Esophagus squamous epithelium (tissue), 5 donors: ENCODE measurements around the gene DEFB114. TPM values are rescaled to one million over a fixed set of nuclear protein-coding genes. Genes with fewer than 3 reads are reported as not detected.

ENCODE experiments used
- DNase-seq: peaks from one replicate; lab custom pipeline; 2025; lab: John Stamatoyannopoulos, UW
- H3K27ac ChIP-seq, 4 donors: fragments of 200-600 bp; sonication (generic); one replicate each; pipeline ENCODE4 v1.5.1; 2016 to 2019; ENCODE audit warnings: mild to moderate bottlenecking in 1 of 4
- H3K27me3 ChIP-seq, 4 donors: fragments of 200-600 bp; sonication (generic); 1 replicate in 3 of 4; 2 replicates in 1 of 4; pipeline versions ENCODE4 v1.5.1 to v1.6.0; 2017 to 2021; ENCODE audit warnings: antibody characterized with exemption in 1 of 4
- H3K36me3 ChIP-seq, 3 donors: fragments of 200-600 bp; sonication (generic); one replicate each; pipeline ENCODE4 v1.5.1; 2016 to 2019
- H3K4me1 ChIP-seq, 3 donors: fragments of 200-600 bp; sonication (generic); one replicate each; pipeline ENCODE4 v1.5.1; 2017 to 2019
- H3K4me3 ChIP-seq, 4 donors: fragments of 200-600 bp; sonication (generic); 1 replicate in 3 of 4; 2 replicates in 1 of 4; pipeline ENCODE4 v1.5.1; 2016 to 2019; ENCODE audit warnings: mild to moderate bottlenecking in 2 of 4, moderate library complexity in 1 of 4
- H3K9me3 ChIP-seq, 3 donors: fragments of 200-600 bp; sonication (generic); one replicate each; pipeline ENCODE4 v1.5.1; 2016 to 2019
- POLR2A ChIP-seq, 4 donors: fragments of 450-650 bp; IDR thresholded peaks; one replicate each; pipeline ENCODE4 v1.6.1; 2017; ENCODE audit warnings: antibody characterized with exemption in 4 of 4, mild to moderate bottlenecking in 4 of 4, moderate library complexity in 3 of 4
- WGBS, 2 donors: methylation state at CpG; one replicate each; pipeline ENCODE4 v1.1.5; 2018; 5-methylcytosine and 5-hydroxymethylcytosine counted together
- intact Hi-C: fragments of 100-400 bp; cut with DNase I; formaldehyde crosslinking; loops from one replicate; pipeline ENCODE4 v1.15.0; 2022
- total RNA-seq, 4 donors: library from RNA; depleted of rRNA; stranded (reverse); fragments of >200 nt; gene quantifications; one replicate each; pipeline ENCODE4 v1.1.0, GENCODE V29; 2016
- TF ChIP-seq, protein P1 (sequence below), 6 experiments: fragments of 450-650 bp in 4 of 6; fragments of 200-600 bp in 2 of 6; sonication (generic) in 2 of 6; IDR thresholded peaks; one replicate each; pipeline ENCODE4 v1.5.1; 2016 to 2019; ENCODE audit warnings: antibody characterized with exemption in 6 of 6, mild to moderate bottlenecking in 4 of 6, moderate library complexity in 4 of 6
- donor health status: DM: yes; HTN: yes; CAD: no.

Gene DEFB114
- total RNA-seq, 4 donors from 2014 or later = not detected

DNA sequence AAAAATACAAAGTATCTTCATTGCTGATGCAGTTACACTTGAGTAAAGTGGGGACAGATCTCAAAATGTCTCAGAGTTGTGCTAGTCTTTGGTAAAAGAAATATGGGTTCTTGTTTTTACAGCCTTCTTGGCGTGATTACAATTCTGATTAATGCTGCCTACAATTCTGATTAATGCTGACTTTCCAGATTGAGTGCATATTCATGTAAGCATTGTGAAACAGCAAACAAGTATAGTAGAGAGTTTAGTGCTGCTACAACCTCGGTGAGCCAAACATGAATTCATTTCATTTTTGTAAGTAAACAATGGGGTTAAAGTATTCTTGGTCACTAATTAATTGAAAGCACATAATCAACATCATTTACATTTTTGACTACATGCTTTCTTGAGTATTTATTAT lies 5.6 kb upstream of the DEFB114 start, which contains the start of gene DEFB113:
DEFB113 (minus strand) TSS at position 21 of the 400 bp plus-strand sequence; CDS start at position 21, 0 bp downstream.
- intact Hi-C loops = no loop called here
- Histone ChIP-seq H3K9me3 (no peaks in the 10 kb centered on the region), H3K36me3 (no peaks in the 10 kb centered on the region), H3K4me1 (no peaks in the 10 kb centered on the region), H3K27me3 (no peaks in the 10 kb centered on the region), H3K4me3 (no peak within 1 kb of the TSS), H3K27ac (no peak within 1 kb of the TSS)
- 29 to 41% methylated on average over 2 of the region's 2 CpGs for WGBS, 2 donors
- TF ChIP-seq, protein P1, sequence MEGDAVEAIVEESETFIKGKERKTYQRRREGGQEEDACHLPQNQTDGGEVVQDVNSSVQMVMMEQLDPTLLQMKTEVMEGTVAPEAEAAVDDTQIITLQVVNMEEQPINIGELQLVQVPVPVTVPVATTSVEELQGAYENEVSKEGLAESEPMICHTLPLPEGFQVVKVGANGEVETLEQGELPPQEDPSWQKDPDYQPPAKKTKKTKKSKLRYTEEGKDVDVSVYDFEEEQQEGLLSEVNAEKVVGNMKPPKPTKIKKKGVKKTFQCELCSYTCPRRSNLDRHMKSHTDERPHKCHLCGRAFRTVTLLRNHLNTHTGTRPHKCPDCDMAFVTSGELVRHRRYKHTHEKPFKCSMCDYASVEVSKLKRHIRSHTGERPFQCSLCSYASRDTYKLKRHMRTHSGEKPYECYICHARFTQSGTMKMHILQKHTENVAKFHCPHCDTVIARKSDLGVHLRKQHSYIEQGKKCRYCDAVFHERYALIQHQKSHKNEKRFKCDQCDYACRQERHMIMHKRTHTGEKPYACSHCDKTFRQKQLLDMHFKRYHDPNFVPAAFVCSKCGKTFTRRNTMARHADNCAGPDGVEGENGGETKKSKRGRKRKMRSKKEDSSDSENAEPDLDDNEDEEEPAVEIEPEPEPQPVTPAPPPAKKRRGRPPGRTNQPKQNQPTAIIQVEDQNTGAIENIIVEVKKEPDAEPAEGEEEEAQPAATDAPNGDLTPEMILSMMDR (IDR thresholded peaks at IDR 0.05) = no peak
- TF ChIP-seq POLR2A (IDR thresholded peaks at IDR 0.05) = no peak
- no peak for DNase-seq

DNA sequence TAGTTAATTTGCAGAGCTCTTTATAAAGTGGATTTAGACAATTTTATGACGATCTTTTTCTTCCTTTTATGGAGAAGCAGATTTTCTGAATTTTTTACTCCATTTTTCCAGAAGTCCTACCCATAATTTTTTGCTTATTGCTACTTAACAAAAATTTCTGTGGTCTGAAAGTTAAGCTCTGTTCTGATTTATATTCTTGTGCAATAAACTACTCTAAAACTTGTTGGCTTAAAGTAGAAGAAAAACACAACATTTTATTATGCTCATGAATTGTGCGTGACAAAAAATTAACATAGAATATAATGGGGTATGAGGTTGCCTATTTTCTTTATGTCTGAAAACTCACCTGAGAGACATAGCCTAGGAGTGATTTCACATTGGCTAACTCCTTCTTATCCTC lies 2.9 kb upstream of the DEFB114 start:
- Histone ChIP-seq H3K36me3 (no peaks in the 10 kb centered on the region), H3K9me3 (no peaks in the 10 kb centered on the region), H3K4me1 (no peaks in the 10 kb centered on the region), H3K27me3 (no peaks in the 10 kb centered on the region), H3K4me3 (no peak overlapping the region), H3K27ac (no peak overlapping the region)
- WGBS, 2 donors = 62 to 63% methylated on average over 2 of the region's 2 CpGs
- no peak for DNase-seq
- TF ChIP-seq, protein P1 (IDR thresholded peaks at IDR 0.05) = no peak
- no peak for TF ChIP-seq POLR2A (IDR thresholded peaks at IDR 0.05)
- intact Hi-C loops = no loop called here

DNA sequence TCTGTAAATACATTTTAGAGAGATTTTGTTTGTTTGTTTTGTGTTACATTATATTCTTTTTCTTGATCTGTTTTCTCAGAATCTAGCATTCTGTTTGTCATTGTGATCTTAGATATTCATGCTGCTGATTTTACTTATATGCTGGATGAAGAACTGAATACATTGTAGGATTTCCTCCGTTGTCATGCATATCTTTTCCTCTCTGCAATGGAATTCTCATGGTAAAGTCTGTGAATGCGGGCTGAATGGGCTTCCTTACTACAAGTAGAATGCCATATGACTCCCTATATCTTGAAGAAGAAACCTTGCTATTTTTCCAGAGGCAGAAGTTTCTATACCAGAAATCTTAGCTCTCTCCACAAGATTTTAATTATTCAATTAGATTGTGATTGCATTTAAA lies 2.4 kb upstream of the DEFB114 start:
- Histone ChIP-seq H3K27ac (no peak overlapping the region), H3K4me1 (no peaks in the 10 kb centered on the region), H3K27me3 (no peaks in the 10 kb centered on the region), H3K9me3 (no peaks in the 10 kb centered on the region), H3K4me3 (no peak overlapping the region), H3K36me3 (no peaks in the 10 kb centered on the region)
- TF ChIP-seq, protein P1 (IDR thresholded peaks at IDR 0.05) = no peak
- TF ChIP-seq POLR2A (IDR thresholded peaks at IDR 0.05) = no peak
- WGBS, 2 donors = 35 to 61% methylated on average over 2 of the region's 2 CpGs
- intact Hi-C loops = no loop called here
- no peak for DNase-seq

DNA sequence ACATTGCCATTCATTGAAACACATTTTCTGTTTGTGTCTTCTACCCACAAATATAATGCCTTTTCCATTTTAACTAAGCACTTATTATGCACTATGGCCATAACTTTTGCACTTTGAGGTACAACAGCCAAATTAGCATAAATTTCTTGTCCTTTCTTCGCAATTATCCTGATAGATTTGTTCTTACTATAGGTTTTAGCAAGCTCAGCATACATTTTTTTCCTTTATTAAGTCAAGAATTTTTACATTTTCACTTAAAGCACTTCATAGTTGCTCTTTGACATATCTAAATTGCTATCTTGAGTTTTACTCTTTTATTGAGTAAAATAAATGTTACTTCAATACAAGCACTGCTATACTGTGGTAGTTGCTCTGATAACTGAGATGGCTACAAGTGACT lies 5.8 kb downstream of the DEFB114 start:
- Histone ChIP-seq H3K36me3 (no peaks in the 10 kb centered on the region), H3K4me3 (no peak overlapping the region), H3K27me3 (no peaks in the 10 kb centered on the region), H3K27ac (no peak overlapping the region), H3K9me3 (no peaks in the 10 kb centered on the region), H3K4me1 (no peaks in the 10 kb centered on the region)
- DNase-seq = no peak
- TF ChIP-seq POLR2A (IDR thresholded peaks at IDR 0.05) = no peak
- TF ChIP-seq, protein P1 (IDR thresholded peaks at IDR 0.05) = no peak
- WGBS, 2 donors = 59 to 71% methylated on average over 1 of the region's 1 CpG
- intact Hi-C loops = no loop called here

DNA sequence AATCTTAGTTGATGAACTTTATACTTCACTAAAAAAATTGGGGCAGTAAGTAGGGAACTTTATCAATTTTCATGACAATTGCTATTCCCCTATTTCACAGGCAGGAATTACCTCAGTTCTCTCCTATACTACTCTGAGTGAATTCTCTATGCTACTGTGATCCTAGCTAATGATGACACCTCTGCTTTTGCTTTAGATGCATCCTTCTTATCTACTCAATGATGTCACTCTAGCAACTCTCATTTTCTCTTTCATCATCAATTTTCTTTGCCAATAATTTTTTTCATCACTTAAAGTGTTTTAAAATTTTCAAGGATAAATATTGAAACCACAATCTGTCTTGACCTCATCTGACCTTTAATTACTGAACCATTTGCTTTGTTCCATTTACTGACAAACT lies 8.1 kb downstream of the DEFB114 start:
- TF ChIP-seq, protein P1 (IDR thresholded peaks at IDR 0.05) = no peak
- TF ChIP-seq POLR2A (IDR thresholded peaks at IDR 0.05) = no peak
- Histone ChIP-seq H3K4me1 (no peaks in the 10 kb centered on the region), H3K27ac (no peak overlapping the region), H3K27me3 (no peaks in the 10 kb centered on the region), H3K36me3 (no peaks in the 10 kb centered on the region), H3K4me3 (no peak overlapping the region), H3K9me3 (no peaks in the 10 kb centered on the region)
- DNase-seq = no peak
- intact Hi-C loops = no loop called here
